Epithelial cell of proximal tubule (primary cell): ENCODE data around the gene GABRA5. TPM values are rescaled to one million over a fixed set of nuclear protein-coding genes. Genes with fewer than 3 reads are reported as not detected.

Experiments used
- DNase-seq: peaks from one replicate; pipeline ENCODE4 v3.0.0-alpha.2; 2011; ENCODE audit warnings: low read depth
- H3K4me3 ChIP-seq: 2 replicates; pipeline ENCODE4 v1.5.1; 2011; ENCODE audit warnings: low read depth, mild to moderate bottlenecking, low read length
- CTCF ChIP-seq: conservative IDR thresholded peaks from 2 replicates; pipeline ENCODE4 v1.5.1; 2012; ENCODE audit warnings: low read depth, mild to moderate bottlenecking, low read length
- total RNA-seq: library from RNA; depleted of rRNA; stranded (reverse); fragments of >200 nt; gene quantifications from 2 replicates; pipeline ENCODE4 v1.2.3, GENCODE V29; 2015

GABRA5 gene
- total RNA-seq, 1 donor from 2014 or later = 0.29 TPM

GRCh38 chr15:26887926-26888666 is 21.2 kb downstream of the GABRA5 start:
- no peak overlapping the region for H3K4me3 ChIP-seq
- DNase-seq = no peak
- no peak for TF ChIP-seq CTCF

GRCh38 chr15:26888761-26889160 is 21.9 kb downstream of the GABRA5 start:
- H3K4me3 ChIP-seq = no peak overlapping the region
- no peak for DNase-seq
- no peak for TF ChIP-seq CTCF

GRCh38 chr15:26889298-26889898 is 22.5 kb downstream of the GABRA5 start:
- DNase-seq = no peak
- TF ChIP-seq CTCF = peak; percentile 62
- no peak overlapping the region for H3K4me3 ChIP-seq

GRCh38 chr15:26890451-26890850 is 23.6 kb downstream of the GABRA5 start:
- no peak for DNase-seq
- no peak overlapping the region for H3K4me3 ChIP-seq
- no peak for TF ChIP-seq CTCF

- TF ChIP-seq CTCF = no peak
- no peak for DNase-seq
Measured at GRCh38 chr15:26890988-26891387, 24.1 kb downstream of the GABRA5 start.

GRCh38 chr15:26891448-26892181 is 24.8 kb downstream of the GABRA5 start:
- DNase-seq = peak; percentile 16
- peak; percentile 83 for TF ChIP-seq CTCF
- H3K4me3 ChIP-seq = peak overlapping the region; percentile 42

More at GRCh38 chr15:26890988-26891387, 24.1 kb downstream of the GABRA5 start:
- no peak overlapping the region for H3K4me3 ChIP-seq
